ENCODE measurements around the gene LMF1. TPM values are rescaled to one million over a fixed set of nuclear protein-coding genes. Genes with fewer than 3 reads are reported as not detected.

The LMF1 gene
- total RNA-seq, 1 experiment from 2014 or later, result 12.8 TPM

- no peaks in the 10 kb centered on the region for H3K27me3 ChIP-seq (ENCODE audit: insufficient read depth, low read length)
- ChIA-PET CTCF (no interaction called here), RAD21 (ENCODE audit: low non-redundant PET in 1 of 2, low total read pairs in 2 of 2, uncharacterized antibody in 2 of 2, unreplicated experiment in 2 of 2) (no interaction called here), POLR2A (no interaction called here)
- no peaks in the 10 kb centered on the region for H3K79me2 ChIP-seq (ENCODE audit: insufficient read depth, low read length)
- no peak overlapping the region for H3K27ac ChIP-seq (ENCODE audit: low read depth, low read length)
- DNase-seq (ENCODE audit: low read depth, low spot score) (no peak), ATAC-seq (no peak)
- no peaks in the 10 kb centered on the region for H3K4me1 ChIP-seq (ENCODE audit: control insufficient read depth in 1 of 2, insufficient read depth in 2 of 2, low read length in 2 of 2)
- no peaks in the 10 kb centered on the region for H3K36me3 ChIP-seq (ENCODE audit: control insufficient read depth in 1 of 2, insufficient read depth in 2 of 2, low read length in 2 of 2)
- H3K9me3 ChIP-seq (ENCODE audit: control insufficient read depth in 1 of 2, insufficient read depth in 1 of 2, low read depth in 1 of 2, low read length in 2 of 2), result no peaks in the 10 kb centered on the region
- no peak overlapping the region for H2AFZ ChIP-seq (ENCODE audit: low read depth, low read length, poor library complexity, severe bottlenecking)
- no TSS peak for BruUV-seq (replicated peaks)
- H3K4me2 ChIP-seq (ENCODE audit: low read length), result no peak overlapping the region
- H4K20me1 ChIP-seq (ENCODE audit: insufficient read depth), result no peaks in the 10 kb centered on the region
- intact Hi-C loops (cut with micrococcal nuclease), result no loop called here
- H3K9me2 ChIP-seq (ENCODE audit: insufficient read depth), result no peaks in the 10 kb centered on the region
- no peak overlapping the region for H3K9ac ChIP-seq (ENCODE audit: low read length)
- TF ChIP-seq CBX3 (IDR thresholded peaks at IDR 0.05; ENCODE audit: low read depth) (no peak), JUND (IDR thresholded peaks at IDR 0.05) (no peak), ZFX (IDR thresholded peaks at IDR 0.05) (no peak), RAD21 (IDR thresholded peaks at IDR 0.05; ENCODE audit: low read depth) (no peak), FOSL1 (IDR thresholded peaks at IDR 0.05; ENCODE audit: low read depth) (no peak), ATF3 (IDR thresholded peaks at IDR 0.05) (no peak), CEBPB (IDR thresholded peaks at IDR 0.05; ENCODE audit: low read depth) (no peak), EZH2 (IDR thresholded peaks at IDR 0.05) (no peak), EGR1 (IDR thresholded peaks at IDR 0.05; ENCODE audit: low read depth) (no peak), TCF7L2 (IDR thresholded peaks at IDR 0.05; ENCODE audit: borderline replicate concordance, extremely low read depth, insufficient read depth, insufficient read length) (no peak), SP1 (IDR thresholded peaks at IDR 0.05; ENCODE audit: low read depth) (no peak), POLR2AphosphoS5 (IDR thresholded peaks at IDR 0.05; ENCODE audit: low read depth, low read length) (no peak), ZNF274 (IDR thresholded peaks at IDR 0.05; ENCODE audit: low read depth, low read length) (no peak), CTCF (IDR thresholded peaks at IDR 0.05 in 2 of 3, conservative IDR thresholded peaks at IDR 0.05 in 1 of 3; ENCODE audit: borderline replicate concordance in 1 of 3, insufficient read depth in 1 of 3, low read depth in 2 of 3, low read length in 2 of 3) (no peak), SIN3A (IDR thresholded peaks at IDR 0.05; ENCODE audit: low read depth) (no peak)
- TF ChIP-seq, protein P1, sequence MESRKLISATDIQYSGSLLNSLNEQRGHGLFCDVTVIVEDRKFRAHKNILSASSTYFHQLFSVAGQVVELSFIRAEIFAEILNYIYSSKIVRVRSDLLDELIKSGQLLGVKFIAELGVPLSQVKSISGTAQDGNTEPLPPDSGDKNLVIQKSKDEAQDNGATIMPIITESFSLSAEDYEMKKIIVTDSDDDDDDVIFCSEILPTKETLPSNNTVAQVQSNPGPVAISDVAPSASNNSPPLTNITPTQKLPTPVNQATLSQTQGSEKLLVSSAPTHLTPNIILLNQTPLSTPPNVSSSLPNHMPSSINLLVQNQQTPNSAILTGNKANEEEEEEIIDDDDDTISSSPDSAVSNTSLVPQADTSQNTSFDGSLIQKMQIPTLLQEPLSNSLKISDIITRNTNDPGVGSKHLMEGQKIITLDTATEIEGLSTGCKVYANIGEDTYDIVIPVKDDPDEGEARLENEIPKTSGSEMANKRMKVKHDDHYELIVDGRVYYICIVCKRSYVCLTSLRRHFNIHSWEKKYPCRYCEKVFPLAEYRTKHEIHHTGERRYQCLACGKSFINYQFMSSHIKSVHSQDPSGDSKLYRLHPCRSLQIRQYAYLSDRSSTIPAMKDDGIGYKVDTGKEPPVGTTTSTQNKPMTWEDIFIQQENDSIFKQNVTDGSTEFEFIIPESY (IDR thresholded peaks at IDR 0.05; ENCODE audit: extremely low read depth, insufficient replicate concordance, low read length), result no peak
- TF ChIP-seq, protein P2, sequence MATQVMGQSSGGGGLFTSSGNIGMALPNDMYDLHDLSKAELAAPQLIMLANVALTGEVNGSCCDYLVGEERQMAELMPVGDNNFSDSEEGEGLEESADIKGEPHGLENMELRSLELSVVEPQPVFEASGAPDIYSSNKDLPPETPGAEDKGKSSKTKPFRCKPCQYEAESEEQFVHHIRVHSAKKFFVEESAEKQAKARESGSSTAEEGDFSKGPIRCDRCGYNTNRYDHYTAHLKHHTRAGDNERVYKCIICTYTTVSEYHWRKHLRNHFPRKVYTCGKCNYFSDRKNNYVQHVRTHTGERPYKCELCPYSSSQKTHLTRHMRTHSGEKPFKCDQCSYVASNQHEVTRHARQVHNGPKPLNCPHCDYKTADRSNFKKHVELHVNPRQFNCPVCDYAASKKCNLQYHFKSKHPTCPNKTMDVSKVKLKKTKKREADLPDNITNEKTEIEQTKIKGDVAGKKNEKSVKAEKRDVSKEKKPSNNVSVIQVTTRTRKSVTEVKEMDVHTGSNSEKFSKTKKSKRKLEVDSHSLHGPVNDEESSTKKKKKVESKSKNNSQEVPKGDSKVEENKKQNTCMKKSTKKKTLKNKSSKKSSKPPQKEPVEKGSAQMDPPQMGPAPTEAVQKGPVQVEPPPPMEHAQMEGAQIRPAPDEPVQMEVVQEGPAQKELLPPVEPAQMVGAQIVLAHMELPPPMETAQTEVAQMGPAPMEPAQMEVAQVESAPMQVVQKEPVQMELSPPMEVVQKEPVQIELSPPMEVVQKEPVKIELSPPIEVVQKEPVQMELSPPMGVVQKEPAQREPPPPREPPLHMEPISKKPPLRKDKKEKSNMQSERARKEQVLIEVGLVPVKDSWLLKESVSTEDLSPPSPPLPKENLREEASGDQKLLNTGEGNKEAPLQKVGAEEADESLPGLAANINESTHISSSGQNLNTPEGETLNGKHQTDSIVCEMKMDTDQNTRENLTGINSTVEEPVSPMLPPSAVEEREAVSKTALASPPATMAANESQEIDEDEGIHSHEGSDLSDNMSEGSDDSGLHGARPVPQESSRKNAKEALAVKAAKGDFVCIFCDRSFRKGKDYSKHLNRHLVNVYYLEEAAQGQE (IDR thresholded peaks at IDR 0.05; ENCODE audit: low read depth), result no peak
- H3K4me3 ChIP-seq (replicated peaks in 1 of 2; ENCODE audit: low read depth in 1 of 2, low read length in 2 of 2), result no peak overlapping the region
Observed at GRCh38 chr16:842711-843560, 127.8 kb downstream of the LMF1 start.

Data from HCT116 (cell line).